ENCODE results near the gene CAPZA2. TPM values are rescaled to one million over a fixed set of nuclear protein-coding genes. Genes with fewer than 3 reads are reported as not detected.
A peak's percentile ranks its signal among the peaks of the same experiment; 100 is the strongest.
"Not testable (repeated sequence)": the region's sequence is repeated elsewhere in the genome, so short reads cannot be mapped to it uniquely, and the experiment has no call there.

CAPZA2 gene
- 142 TPM for total RNA-seq (ENCODE audit: unreplicated experiment)
- long read RNA-seq, full-length matches to known transcripts, result 129 of 131 reads
- long read RNA-seq, partial matches to known transcripts, result 1 of 131 reads
- long read RNA-seq, other reads (novel, unspliced or antisense), result 1 of 131 reads

- Mint-ChIP-seq H3K27ac (ENCODE audit: unreplicated experiment) (peak within 1 kb of the TSS; percentile 98), H3K4me3 (ENCODE audit: unreplicated experiment) (peak within 1 kb of the TSS; percentile 98), H3K9me3 (ENCODE audit: unreplicated experiment) (peaks cover 16% of the 10 kb centered on the region), H3K27me3 (ENCODE audit: unreplicated experiment) (peaks cover 9% of the 10 kb centered on the region), H3K36me3 (ENCODE audit: unreplicated experiment) (no peaks in the 10 kb centered on the region), H3K4me1 (ENCODE audit: low read depth, unreplicated experiment) (peaks cover 20% of the 10 kb centered on the region)
- peak; percentile 24 for TF ChIP-seq CTCF (IDR thresholded peaks at IDR 0.05; ENCODE audit: partially characterized antibody, unreplicated experiment)
- DNase-seq, result peak; percentile 97
Observed at GRCh38 chr7:116862234-116862950, at the start of gene CAPZA2. TSS of gene CAPZA2 (plus strand) at chr7:116862587. CDS start at chr7:116862612, 25 bp downstream.

GRCh38 chr7:116812860-116813259 is 49.5 kb upstream of the CAPZA2 start:
- H3K36me3 Mint-ChIP-seq (ENCODE audit: unreplicated experiment), result no peaks in the 10 kb centered on the region
- no peak for TF ChIP-seq CTCF (IDR thresholded peaks at IDR 0.05; ENCODE audit: partially characterized antibody, unreplicated experiment)
- H3K27ac Mint-ChIP-seq (ENCODE audit: unreplicated experiment), result no peak overlapping the region
- H3K4me3 Mint-ChIP-seq (ENCODE audit: unreplicated experiment), result no peak overlapping the region
- H3K27me3 Mint-ChIP-seq (ENCODE audit: unreplicated experiment), result no peaks in the 10 kb centered on the region
- H3K9me3 Mint-ChIP-seq (ENCODE audit: unreplicated experiment), result no peaks in the 10 kb centered on the region
- no peaks in the 10 kb centered on the region for H3K4me1 Mint-ChIP-seq (ENCODE audit: low read depth, unreplicated experiment)
- DNase-seq, result no peak

GRCh38 chr7:116813371-116813770 is 49.0 kb upstream of the CAPZA2 start:
- H3K27me3 Mint-ChIP-seq (ENCODE audit: unreplicated experiment); H3K4me3 Mint-ChIP-seq (ENCODE audit: unreplicated experiment); H3K27ac Mint-ChIP-seq (ENCODE audit: unreplicated experiment); H3K4me1 Mint-ChIP-seq (ENCODE audit: low read depth, unreplicated experiment); H3K36me3 Mint-ChIP-seq (ENCODE audit: unreplicated experiment); H3K9me3 Mint-ChIP-seq (ENCODE audit: unreplicated experiment); DNase-seq: not testable (repeated sequence)

- no peak overlapping the region for H3K4me3 Mint-ChIP-seq (ENCODE audit: unreplicated experiment)
- DNase-seq, result no peak
- no peak for TF ChIP-seq CTCF (IDR thresholded peaks at IDR 0.05; ENCODE audit: partially characterized antibody, unreplicated experiment)
- H3K27me3 Mint-ChIP-seq (ENCODE audit: unreplicated experiment), result no peaks in the 10 kb centered on the region
- no peaks in the 10 kb centered on the region for H3K36me3 Mint-ChIP-seq (ENCODE audit: unreplicated experiment)
- H3K27ac Mint-ChIP-seq (ENCODE audit: unreplicated experiment), result no peak overlapping the region
- H3K4me1 Mint-ChIP-seq (ENCODE audit: low read depth, unreplicated experiment), result no peaks in the 10 kb centered on the region
- no peaks in the 10 kb centered on the region for H3K9me3 Mint-ChIP-seq (ENCODE audit: unreplicated experiment)
Observed at GRCh38 chr7:116815041-116815440, 47.3 kb upstream of the CAPZA2 start.

GRCh38 chr7:116820149-116820548 is 42.2 kb upstream of the CAPZA2 start:
- peaks cover under 1% of the 10 kb centered on the region for H3K27me3 Mint-ChIP-seq (ENCODE audit: unreplicated experiment)
- H3K27ac Mint-ChIP-seq (ENCODE audit: unreplicated experiment), result no peak overlapping the region
- no peaks in the 10 kb centered on the region for H3K4me1 Mint-ChIP-seq (ENCODE audit: low read depth, unreplicated experiment)
- no peak overlapping the region for H3K4me3 Mint-ChIP-seq (ENCODE audit: unreplicated experiment)
- H3K9me3 Mint-ChIP-seq (ENCODE audit: unreplicated experiment), result peaks cover 3% of the 10 kb centered on the region
- no peak for TF ChIP-seq CTCF (IDR thresholded peaks at IDR 0.05; ENCODE audit: partially characterized antibody, unreplicated experiment)
- peaks cover 7% of the 10 kb centered on the region for H3K36me3 Mint-ChIP-seq (ENCODE audit: unreplicated experiment)
- no peak for DNase-seq

- H3K4me1 Mint-ChIP-seq (ENCODE audit: low read depth, unreplicated experiment); H3K27me3 Mint-ChIP-seq (ENCODE audit: unreplicated experiment); H3K4me3 Mint-ChIP-seq (ENCODE audit: unreplicated experiment); H3K9me3 Mint-ChIP-seq (ENCODE audit: unreplicated experiment); H3K36me3 Mint-ChIP-seq (ENCODE audit: unreplicated experiment); H3K27ac Mint-ChIP-seq (ENCODE audit: unreplicated experiment); DNase-seq: not testable (repeated sequence)
Observed at GRCh38 chr7:116821647-116822046, 40.7 kb upstream of the CAPZA2 start.
